ENCODE results near the gene ZNF106. TPM values are rescaled to one million over a fixed set of nuclear protein-coding genes. Genes with fewer than 3 reads are reported as not detected.
A peak's percentile ranks its signal among the peaks of the same experiment; 100 is the strongest.

ZNF106 gene
- total and polyA plus RNA-seq, 2 of the 4 experiments (the other 2 are of a cell fraction), result 19.2 to 87.5 TPM

GRCh38 chr15:42450425-42450790, 40.5 kb downstream of the ZNF106 start:
- Histone ChIP-seq H3K9ac (ENCODE audit: low read depth, low read length) (no peak overlapping the region), H4K5ac (ENCODE audit: low read depth, low read length) (no peak overlapping the region), H3K4me2 (ENCODE audit: low read depth, low read length) (no peak overlapping the region), H2AK9ac (replicated peaks; ENCODE audit: low read depth, low read length, poor library complexity) (no peak overlapping the region), H3K9me1 (ENCODE audit: insufficient read depth, low read length) (no peaks in the 10 kb centered on the region), H4K91ac (ENCODE audit: insufficient read depth, low read depth, low read length) (no peak overlapping the region), H3K4me3 (ENCODE audit: insufficient read depth, low read depth, low read length) (no peak overlapping the region), H3K18ac (ENCODE audit: low read depth, low read length) (no peak overlapping the region), H3K36me3 (ENCODE audit: control insufficient read depth, insufficient read depth, low read length) (peaks cover 33% of the 10 kb centered on the region), H3K79me1 (ENCODE audit: low read depth in 1 of 2, low read length in 2 of 2) (peaks cover 14 to 39% of the 10 kb centered on the region in 2 experiments), H3K4me1 (ENCODE audit: control insufficient read depth, insufficient read depth, low read length) (no peaks in the 10 kb centered on the region), H2AK5ac (ENCODE audit: low read depth, low read length) (no peak overlapping the region), H2AFZ (replicated peaks; ENCODE audit: low read length, poor library complexity) (no peak overlapping the region), H2BK120ac (ENCODE audit: low read depth, low read length) (no peak overlapping the region), H4K8ac (ENCODE audit: low read depth in 2 of 2, low read length in 2 of 2) (no peak overlapping the region), H3K9me3 (ENCODE audit: control insufficient read depth, insufficient read depth, low read length) (no peaks in the 10 kb centered on the region), H3K4ac (ENCODE audit: low read depth, low read length) (no peak overlapping the region), H3K27me3 (ENCODE audit: control insufficient read depth, insufficient read depth, low read length) (no peaks in the 10 kb centered on the region), H2BK5ac (ENCODE audit: low read depth, low read length, poor library complexity, severe bottlenecking) (no peak overlapping the region), H3K27ac (ENCODE audit: insufficient read depth, low read length) (no peak overlapping the region), H3K14ac (replicated peaks; ENCODE audit: low read depth, low read length) (no peak overlapping the region), H3K56ac (ENCODE audit: extremely low read depth, insufficient read depth, low read length) (no peak overlapping the region), H4K20me1 (ENCODE audit: insufficient read depth, low read length) (no peaks in the 10 kb centered on the region), H2BK20ac (ENCODE audit: low read depth, low read length) (no peak overlapping the region), H3K23ac (ENCODE audit: low read depth, low read length) (no peak overlapping the region), H2BK15ac (ENCODE audit: low read depth, low read length) (no peak overlapping the region)
- intact Hi-C loops (cut with micrococcal nuclease) (loop anchor here (10.0 kb wide), 1 partner anchor 176 kb away; the partner anchor contains the start of genes GANC and TMEM87A), in situ Hi-C loops (cut with MboI; ENCODE audit: low sequenced_read_pairs) (no loop called here), dilution Hi-C loops (cut with HindIII; ENCODE audit: low sequenced_read_pairs, unreplicated experiment) (no loop called here)
- CTCF ChIA-PET, result no interaction called here
- BruUV-seq (replicated peaks), result TSS peak; percentile 74
- DNase-seq, result no peak
- POLR2A ChIA-PET (ENCODE audit: unreplicated experiment), result no interaction called here
- TF ChIP-seq CHD1 (IDR thresholded peaks at IDR 0.05; ENCODE audit: low read depth, low read length) (no peak), MXI1 (IDR thresholded peaks at IDR 0.05; ENCODE audit: borderline replicate concordance, low read depth, low read length) (no peak), RCOR1 (IDR thresholded peaks at IDR 0.05; ENCODE audit: insufficient replicate concordance, low read length) (no peak), RFX5 (IDR thresholded peaks at IDR 0.05; ENCODE audit: low read depth, low read length) (no peak), NFE2L2 (IDR thresholded peaks at IDR 0.05; ENCODE audit: low read depth, low read length) (no peak), ELK1 (IDR thresholded peaks at IDR 0.05; ENCODE audit: borderline replicate concordance, low read depth, low read length) (no peak), FOS (IDR thresholded peaks at IDR 0.05; ENCODE audit: low read depth, low read length) (no peak), RAD21 (IDR thresholded peaks at IDR 0.05; ENCODE audit: low read length) (no peak), CTCF (conservative IDR thresholded peaks at IDR 0.05; ENCODE audit: low read depth, low read length) (no peak), MAZ (IDR thresholded peaks at IDR 0.05; ENCODE audit: borderline replicate concordance, low read depth, low read length) (no peak), CEBPB (IDR thresholded peaks at IDR 0.05; ENCODE audit: low read depth, low read length) (no peak), BHLHE40 (IDR thresholded peaks at IDR 0.05; ENCODE audit: low read depth, low read length) (no peak), SMC3 (IDR thresholded peaks at IDR 0.05; ENCODE audit: low read depth, low read length) (no peak), POLR2A (IDR thresholded peaks at IDR 0.05; ENCODE audit: low read depth, low read length) (no peak), USF2 (IDR thresholded peaks at IDR 0.05; ENCODE audit: low read depth, low read length) (no peak), MAFK (IDR thresholded peaks at IDR 0.05; ENCODE audit: low read depth, low read length) (no peak)
- no peak for ATAC-seq (ENCODE audit: low read depth)
- WGBS, 2 experiments (ENCODE audit: extremely low coverage in 2 of 2, insufficient read length in 1 of 2), result no CpG with 5 or more reads among the region's 4 CpGs
